Measurements from ENCODE around the gene KRT75.

GRCh38 chr12:52439420-52439819, 5.2 kb upstream of the KRT75 start:
- TF ChIP-seq EZH2 (IDR thresholded peaks at IDR 0.05; ENCODE audit: borderline replicate concordance, low read depth, low read length, severe bottlenecking), result no peak
- no peak for TF ChIP-seq JUN (IDR thresholded peaks at IDR 0.05; ENCODE audit: borderline replicate concordance, insufficient read depth, insufficient read length, low read depth)
- TF ChIP-seq POLR2AphosphoS5 (IDR thresholded peaks at IDR 0.05; ENCODE audit: insufficient read depth, low read depth, low read length), result no peak
- TF ChIP-seq CTCF (IDR thresholded peaks at IDR 0.05; ENCODE audit: extremely low read depth in 1 of 2, insufficient read depth in 1 of 2, low read depth in 1 of 2, low read length in 2 of 2), result no peak
- no peak for TF ChIP-seq POLR2A (IDR thresholded peaks at IDR 0.05; ENCODE audit: low read depth, low read length)
- no peak for TF ChIP-seq MYC (IDR thresholded peaks at IDR 0.05; ENCODE audit: low read depth, low read length)
- TF ChIP-seq MAX (IDR thresholded peaks at IDR 0.05; ENCODE audit: insufficient read depth, insufficient read length), result no peak
- TF ChIP-seq FOS (IDR thresholded peaks at IDR 0.05; ENCODE audit: borderline replicate concordance, insufficient read depth, low read length), result no peak
- no peak for TF ChIP-seq GATA2 (IDR thresholded peaks at IDR 0.05; ENCODE audit: insufficient read depth, insufficient read length, low read depth, low read length)

Data from endothelial cell of umbilical vein (primary cell).